Muscle of arm (tissue), 12 donors: Measurements from ENCODE around the gene PRKAR2A. TPM values are rescaled to one million over a fixed set of nuclear protein-coding genes. Genes with fewer than 3 reads are reported as not detected.
A peak's percentile ranks its signal among the peaks of the same experiment; 100 is the strongest.
"Not testable (repeated sequence)": the region's sequence is repeated elsewhere in the genome, so short reads cannot be mapped to it uniquely, and the experiment has no call there.

Source experiments
- DNase-seq: peaks from one replicate; pipeline ENCODE4 v3.0.0-alpha.2; 2013
- polyA plus RNA-seq, 12 donors: library from polyadenylated mRNA; unstranded; fragments of 120-200 nt; gene quantifications; one replicate each; pipeline ENCODE4 v1.2.1, GENCODE V29; 2013; ENCODE audit not compliant: insufficient read length in 12 of 12

PRKAR2A gene
- polyA plus RNA-seq, 12 donors, result 36.0 to 214 (median 44.3) TPM

- DNase-seq, result no peak
Observed at GRCh38 chr3:48738144-48738536, 109.5 kb downstream of the PRKAR2A start.

- not testable (repeated sequence) for DNase-seq
Observed at GRCh38 chr3:48735075-48735767, 112.5 kb downstream of the PRKAR2A start.

DNA sequence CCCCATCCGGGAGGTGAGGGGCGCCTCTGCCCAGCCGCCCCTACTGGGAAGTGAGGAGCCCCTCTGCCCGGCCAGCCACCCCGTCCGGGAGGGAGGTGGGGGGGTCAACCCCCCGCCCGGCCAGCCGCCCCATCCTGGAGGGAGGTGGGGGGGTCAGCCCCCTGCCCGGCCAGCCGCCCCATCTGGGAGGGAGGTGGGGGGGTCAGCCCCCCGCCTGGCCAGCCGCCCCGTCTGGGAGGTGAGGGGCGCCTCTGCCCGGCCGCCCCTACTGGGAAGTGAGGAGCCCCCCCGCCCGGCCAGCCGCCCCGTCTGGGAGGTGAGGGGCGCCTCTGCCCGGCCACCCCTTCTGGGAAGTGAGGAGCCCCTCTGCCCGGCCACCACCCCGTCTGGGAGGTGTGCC, 113.1 kb downstream of the PRKAR2A start:
- DNase-seq, result not testable (repeated sequence)

DNA sequence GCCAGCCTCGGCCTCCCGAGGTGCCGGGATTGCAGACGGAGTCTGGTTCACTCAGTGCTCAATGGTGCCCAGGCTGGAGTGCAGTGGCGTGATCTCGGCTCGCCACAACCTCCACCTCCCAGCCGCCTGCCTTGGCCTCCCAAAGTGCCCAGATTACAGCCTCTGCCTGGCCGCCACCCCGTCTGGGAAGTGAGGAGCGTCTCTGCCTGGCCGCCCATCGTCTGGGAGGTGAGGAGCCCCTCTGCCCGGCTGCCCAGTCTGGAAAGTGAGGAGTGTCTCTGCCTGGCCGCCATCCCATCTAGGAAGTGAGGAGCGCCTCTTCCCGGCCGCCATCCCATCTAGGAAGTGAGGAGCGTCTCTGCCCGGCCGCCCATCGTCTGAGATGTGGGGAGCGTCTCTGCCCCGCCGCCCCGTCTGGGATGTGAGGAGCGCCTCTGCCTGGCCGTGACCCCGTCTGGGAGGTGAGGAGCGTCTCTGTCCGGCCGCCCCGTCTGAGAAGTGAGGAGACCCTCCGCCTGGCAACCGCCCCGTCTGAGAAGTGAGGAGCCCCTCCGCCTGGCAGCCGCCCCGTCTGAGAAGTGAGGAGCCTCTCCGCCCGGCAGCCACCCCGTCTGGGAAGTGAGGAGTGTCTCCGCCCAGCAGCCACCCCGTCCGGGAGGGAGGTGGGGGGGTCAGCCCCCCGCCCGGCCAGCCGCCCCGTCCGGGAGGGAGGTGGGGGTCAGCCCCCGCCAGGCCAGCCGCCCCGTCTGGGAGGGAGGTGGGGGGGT, 113.7 kb downstream of the PRKAR2A start:
- DNase-seq, result not testable (repeated sequence)

DNA sequence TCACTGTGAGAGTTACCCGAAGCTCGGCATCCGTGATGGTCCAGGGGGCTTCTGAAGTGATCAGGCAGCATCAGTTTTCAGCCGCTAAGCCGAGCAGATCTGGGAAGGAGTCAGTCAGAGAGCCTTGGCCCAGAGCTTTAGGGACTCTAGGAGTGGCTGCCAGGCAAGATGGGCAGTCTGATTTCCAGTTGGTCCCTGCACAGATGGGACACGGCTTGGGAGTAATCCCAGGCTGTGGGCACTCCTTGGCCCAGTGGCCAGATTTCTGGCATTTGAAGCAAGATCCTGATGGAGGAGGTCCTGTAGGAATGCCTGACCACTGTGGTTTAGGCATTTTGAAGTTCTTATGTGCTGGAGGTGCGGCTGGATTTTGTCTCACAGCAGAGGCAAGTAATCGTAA, 120.2 kb downstream of the PRKAR2A start:
- no peak for DNase-seq

- not testable (repeated sequence) for DNase-seq
Observed at GRCh38 chr3:48725185-48725855, 122.4 kb downstream of the PRKAR2A start.

DNA sequence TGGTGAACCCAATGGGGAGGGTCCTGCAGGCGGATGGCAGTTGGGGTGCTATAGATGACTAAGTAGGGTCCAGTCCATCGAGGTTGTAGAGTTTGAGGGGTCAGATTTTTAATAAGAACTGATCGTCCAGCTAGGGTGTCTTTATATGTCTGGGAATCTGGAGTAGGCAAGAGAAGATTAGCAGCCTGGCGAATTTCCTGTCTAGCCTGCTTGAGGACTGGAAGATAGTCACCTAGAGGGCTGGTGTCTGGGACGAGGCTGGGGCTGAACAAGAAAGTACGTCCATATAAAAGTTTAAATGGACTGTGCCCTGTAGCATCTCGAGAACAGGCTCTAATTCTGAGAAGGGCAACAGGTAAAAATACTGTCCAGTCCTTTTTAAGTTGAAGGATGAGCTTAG, 123.9 kb downstream of the PRKAR2A start:
- DNase-seq, result no peak

- not testable (repeated sequence) for DNase-seq
Observed at GRCh38 chr3:48723293-48723692, 124.4 kb downstream of the PRKAR2A start.

DNA sequence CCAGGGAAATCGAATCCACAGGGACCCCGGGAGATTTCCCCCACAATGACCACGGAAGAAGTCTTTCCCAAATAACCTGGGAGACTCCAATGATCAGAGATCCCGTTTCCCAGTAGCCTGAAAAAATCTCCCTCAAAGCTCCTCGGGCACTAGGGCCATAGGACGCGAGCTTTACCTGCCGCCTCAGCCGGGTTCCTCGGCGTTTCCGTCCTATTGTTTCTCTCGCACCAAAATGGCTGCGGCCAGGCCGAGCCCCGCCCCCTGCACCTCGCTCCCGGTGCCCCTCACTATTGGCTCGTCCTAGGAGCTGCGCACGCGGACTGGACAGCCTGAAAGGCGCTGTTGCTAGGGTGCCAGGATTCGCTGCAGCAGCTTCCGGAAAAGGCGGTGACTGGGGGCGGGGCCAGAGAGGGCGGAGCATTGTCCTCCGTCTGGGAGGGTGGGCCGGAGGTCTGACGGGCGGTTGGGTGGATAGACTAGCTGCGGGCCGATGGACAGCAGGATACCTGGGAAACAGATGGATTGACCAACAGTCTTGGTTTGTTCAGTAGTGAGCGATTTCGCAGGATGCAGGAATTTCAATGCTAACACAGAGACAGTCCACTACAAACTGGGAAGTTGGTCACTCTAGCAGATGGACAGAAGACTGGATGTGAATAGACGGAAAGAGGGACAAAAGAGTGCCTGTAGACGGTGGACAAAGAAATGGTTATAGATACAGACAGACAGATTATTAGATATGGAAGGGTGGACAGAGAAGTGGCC, 130.5 kb downstream of the PRKAR2A start, which contains the start of gene IP6K2:
TSS of gene IP6K2 (minus strand) at position 240 of the 765 bp plus-strand sequence. CDS start 21,930 bp downstream, outside the sequence.
- DNase-seq, result peak; percentile 99

- peak; percentile 57 for DNase-seq
Observed at GRCh38 chr3:48716508-48716981, 131.1 kb downstream of the PRKAR2A start.

DNA sequence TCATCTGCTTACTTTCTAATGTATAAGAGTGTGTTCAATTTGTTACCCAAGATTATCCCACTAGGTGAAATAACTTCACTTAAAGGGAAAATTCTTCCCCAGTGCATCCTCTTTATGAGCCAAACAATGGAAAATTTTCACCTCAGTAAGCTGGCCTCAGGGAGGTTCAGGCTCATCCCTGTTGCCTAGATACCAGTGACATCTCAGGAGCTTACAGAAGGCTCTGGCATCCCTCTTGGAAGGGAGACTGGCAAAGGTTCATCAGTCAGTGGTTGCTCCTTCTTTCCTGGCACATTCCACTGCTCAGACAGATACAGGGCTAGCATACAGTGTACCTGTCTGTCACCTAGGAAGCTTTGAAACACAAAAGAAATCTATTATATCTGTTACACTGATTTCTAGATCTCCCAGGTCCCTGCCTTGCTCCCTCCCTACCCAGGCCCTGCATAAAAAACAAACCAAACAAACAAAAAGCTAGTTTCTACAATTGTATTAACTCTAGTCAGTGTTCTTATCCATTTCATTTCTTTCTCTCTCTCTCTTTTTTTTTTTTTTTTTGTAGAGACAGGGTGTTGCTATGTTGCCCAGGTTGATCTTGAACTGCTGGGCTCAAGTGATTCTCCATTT, 132.4 kb downstream of the PRKAR2A start:
- DNase-seq, result no peak

GRCh38 chr3:48711727-48712126, 135.9 kb downstream of the PRKAR2A start:
- DNase-seq, result no peak

- DNase-seq, result no peak
Observed at GRCh38 chr3:48709051-48709461, 138.6 kb downstream of the PRKAR2A start.

GRCh38 chr3:48708481-48708889, 139.2 kb downstream of the PRKAR2A start:
- no peak for DNase-seq

DNA sequence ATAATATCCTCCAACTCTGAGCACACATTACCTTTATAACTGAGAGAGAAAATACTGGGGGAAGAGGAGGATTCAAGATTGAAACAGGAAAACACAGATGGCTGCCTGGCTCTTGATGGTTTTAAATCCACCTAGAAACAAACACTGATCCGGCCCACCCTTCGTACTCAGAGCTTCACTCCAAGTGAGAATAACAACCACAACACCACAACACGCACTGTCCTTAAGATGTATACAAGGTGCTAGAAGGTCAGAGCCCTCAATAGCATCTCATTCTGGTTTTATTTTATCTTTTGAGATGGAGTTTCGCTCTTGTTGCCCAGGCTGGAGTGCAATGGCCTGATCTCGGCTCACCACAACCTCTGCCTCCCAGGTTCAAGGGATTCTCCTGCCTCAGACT, 140.5 kb downstream of the PRKAR2A start:
- DNase-seq, result no peak

- DNase-seq, result no peak
Observed at GRCh38 chr3:48702320-48702920, 145.3 kb downstream of the PRKAR2A start.

- no peak for DNase-seq
Observed at GRCh38 chr3:48700731-48701405, 146.8 kb downstream of the PRKAR2A start.

GRCh38 chr3:48698891-48699290, 148.8 kb downstream of the PRKAR2A start:
- no peak for DNase-seq

GRCh38 chr3:48697952-48698351, 149.7 kb downstream of the PRKAR2A start:
- no peak for DNase-seq

DNA sequence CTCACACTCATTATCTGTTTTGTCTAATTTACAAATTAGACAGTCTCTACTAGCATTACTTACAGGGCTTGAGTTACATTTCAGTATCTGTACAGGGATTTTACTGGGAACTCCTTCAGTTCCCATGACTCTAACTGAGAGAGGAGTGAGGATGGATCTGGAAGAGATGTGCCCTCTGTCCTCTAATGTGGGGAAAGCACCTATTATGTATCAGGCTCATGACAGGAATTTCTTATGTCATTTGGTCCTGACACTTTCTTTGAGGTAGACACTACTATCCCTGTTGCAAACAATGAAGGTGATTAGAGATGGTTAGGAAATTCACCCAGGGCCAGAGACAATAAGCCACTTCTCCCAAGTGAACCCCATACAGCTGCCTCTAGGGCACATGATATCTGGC, 151.1 kb downstream of the PRKAR2A start:
- no peak for DNase-seq
